Right cardiac atrium (tissue), 5 donors: Measurements from ENCODE around the gene PRSS50. TPM values are rescaled to one million over a fixed set of nuclear protein-coding genes. Genes with fewer than 3 reads are reported as not detected.

ENCODE experiments used
- ATAC-seq, 2 donors: fragments of 200-7000 bp; cut with Tn5 transposase; one replicate each; pipeline versions ENCODE4 v1.8.0 to v1.9.1; 2020; ENCODE audit warnings: moderate library complexity in 2 of 2, mild to moderate bottlenecking in 1 of 2
- DNase-seq, 3 donors: peaks; one replicate each; pipeline ENCODE4 v3.0.0-alpha.2; 2020
- H3K27ac ChIP-seq: one replicate; pipeline ENCODE4 v1.5.1; 2013; ENCODE audit warnings: mild to moderate bottlenecking, low read length, control low read depth, moderate library complexity
- H3K27me3 ChIP-seq: one replicate; pipeline ENCODE4 v1.6.1; 2013; ENCODE audit not compliant: control insufficient read depth, insufficient read depth
- H3K4me1 ChIP-seq: one replicate; pipeline ENCODE4 v1.6.1; 2013; ENCODE audit warnings: low read length; ENCODE audit not compliant: control insufficient read depth, insufficient read depth
- H3K4me3 ChIP-seq: one replicate; pipeline ENCODE4 v1.5.1; 2013; ENCODE audit warnings: low read length, control low read depth
- H3K9me3 ChIP-seq: one replicate; pipeline ENCODE4 v1.6.1; 2013; ENCODE audit warnings: low read length; ENCODE audit not compliant: control insufficient read depth
- WGBS: extraction: QIAGEN DNeasy Blood & Tissue Kit; methylation state at CpG from one replicate; pipeline ENCODE4 v1.1.7; 2013; 5-methylcytosine and 5-hydroxymethylcytosine counted together
- intact Hi-C, 4 donors: fragments of 100-400 bp; cut with DNase I; formaldehyde crosslinking; loops; one replicate each; pipeline versions ENCODE4 v1.11.0 to v1.14.0; 2022 to 2023
- polyA plus RNA-seq: library from polyadenylated mRNA; stranded (reverse); fragments of 200-250 nt; gene quantifications from one replicate; pipeline ENCODE4 v1.2.3, GENCODE V29; 2013
- total RNA-seq, 4 donors: library from RNA; stranded (reverse); fragmentation: NEBNext Ultra II Directional; extraction: Animal tissue kit (Norgen Biotek cat#: 25700); gene quantifications; one replicate each; pipeline ENCODE4 v1.2.1, GENCODE V29; 2021
- donor health status: healthy with polysubstance abuse.
- donor health status: DM: no; HTN: yes; CAD: no.
- donor health status: DM: no; HTN: no; CAD: no.
- donor health status: DM: no; HTN: yes; CAD: no; lungs with severe emphysema.
- donor health status: DM: yes; HTN: yes; CAD: no.

Gene PRSS50
- total and polyA plus RNA-seq, 5 donors = 0.12 to 0.31 (median 0.14) TPM; not detected in 2

DNA sequence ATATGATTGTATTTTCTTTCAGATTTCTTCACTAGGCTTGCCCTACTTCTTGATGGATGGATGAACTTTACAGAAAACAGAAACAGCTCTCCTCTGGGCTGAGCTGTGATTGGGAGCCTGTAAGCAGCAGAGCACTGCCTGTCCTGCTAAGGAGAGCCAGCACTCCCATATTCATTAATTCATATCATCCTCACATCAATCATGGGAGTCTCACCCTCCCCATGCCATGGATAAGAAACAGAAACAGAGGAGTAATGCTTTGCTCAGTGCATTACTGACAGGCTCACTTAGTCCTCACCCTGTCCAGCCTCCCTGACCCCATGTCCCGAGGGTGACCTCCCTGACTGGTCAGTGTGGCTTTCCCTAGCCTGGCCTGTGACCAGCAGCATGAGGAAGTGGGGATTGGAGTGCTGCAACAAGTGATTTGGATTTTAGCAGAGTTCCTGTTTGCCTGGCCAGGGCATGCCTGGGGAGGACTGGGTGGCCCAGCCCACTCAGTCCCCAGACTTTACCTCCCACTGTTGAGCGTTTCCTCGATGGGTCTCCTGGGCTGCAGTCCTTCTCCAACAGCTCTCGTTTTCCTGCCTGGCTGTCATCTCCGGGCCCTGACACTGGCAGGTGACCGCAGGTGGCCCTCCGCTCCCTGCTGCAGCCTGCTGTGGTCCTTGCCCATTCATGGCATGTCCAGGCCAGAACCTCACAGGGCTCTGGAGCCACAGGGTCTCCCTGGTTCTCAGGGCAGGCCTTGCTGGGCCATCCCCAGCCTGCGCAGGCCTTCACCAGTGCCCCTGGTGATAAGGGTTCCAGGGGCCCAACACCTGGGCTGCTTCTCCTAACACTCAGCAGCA, 17.8 kb downstream of the PRSS50 start:
- Histone ChIP-seq H3K9me3 (no peaks in the 10 kb centered on the region), H3K27me3 (no peaks in the 10 kb centered on the region), H3K4me1 (peaks cover 26% of the 10 kb centered on the region), H3K27ac (no peak overlapping the region), H3K4me3 (no peak overlapping the region)
- DNase-seq = peak; percentile 64 to 87 (median 83)
- 69% methylated on average over 8 of the region's 8 CpGs for WGBS
- intact Hi-C loops = loop anchor here (5.0 to 10.0 kb wide), 4 partner anchors 165 to 625 kb away; partner anchors contain the start of gene MYL3 (in 1 of the 4)
- peak; percentile 41 to 42 for ATAC-seq

DNA sequence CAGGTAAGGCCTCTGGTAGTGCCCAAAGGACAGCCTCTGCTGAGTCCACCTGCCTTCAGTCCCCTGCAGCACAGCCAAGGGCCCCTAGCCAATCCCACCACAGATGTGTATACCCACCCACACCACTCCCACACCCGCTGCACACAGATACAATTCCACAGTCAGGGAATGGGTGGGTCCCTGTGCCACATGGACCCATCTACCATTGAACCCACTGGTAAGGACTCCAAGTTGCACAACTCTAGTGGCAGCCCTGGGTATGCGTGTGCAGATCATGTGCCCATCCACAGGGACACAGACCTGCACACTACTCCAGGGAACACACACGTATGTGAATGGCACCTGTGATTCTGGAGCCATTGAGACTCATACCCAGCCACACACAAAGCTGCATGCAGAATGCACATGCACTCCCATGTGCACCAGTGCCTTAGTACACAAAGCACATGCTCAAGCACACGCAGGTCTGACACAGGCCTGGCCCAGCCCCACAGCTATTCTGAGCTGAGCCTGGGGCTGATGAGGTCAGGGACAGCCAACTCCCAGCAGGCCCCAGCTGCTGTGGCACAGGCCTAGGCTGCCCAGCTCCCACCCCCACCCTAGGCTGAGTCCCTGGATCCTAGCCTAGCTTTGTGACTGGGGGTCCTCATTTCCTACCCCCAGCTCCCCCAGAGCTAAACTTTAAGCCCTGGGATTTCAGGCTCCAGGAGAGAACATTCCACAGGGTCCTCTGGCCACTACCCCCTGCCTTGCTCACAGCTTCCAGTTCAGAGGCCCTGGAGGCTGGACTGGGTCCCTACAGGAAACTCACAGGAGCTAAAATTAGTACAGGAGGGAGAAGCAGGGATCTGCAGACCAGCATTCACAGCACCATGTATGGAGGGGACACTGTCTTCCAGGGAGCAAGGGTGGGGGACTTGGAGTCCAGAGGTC, 21.4 kb downstream of the PRSS50 start:
- WGBS = 66% methylated on average over 4 of the region's 4 CpGs
- H3K27ac ChIP-seq = peak overlapping the region; percentile 82
- DNase-seq (peak; percentile 60 to 86 (median 80)), ATAC-seq (peak; percentile 35 to 56)
- no peaks in the 10 kb centered on the region for H3K27me3 ChIP-seq
- H3K9me3 ChIP-seq = no peaks in the 10 kb centered on the region
- no peak overlapping the region for H3K4me3 ChIP-seq
- intact Hi-C loops = no loop called here
- peaks cover 31% of the 10 kb centered on the region for H3K4me1 ChIP-seq

GRCh38 chr3:46695177-46695961, 22.3 kb downstream of the PRSS50 start:
- peak; percentile 73 to 88 (median 86) for DNase-seq
- no peak overlapping the region for H3K4me3 ChIP-seq
- no peaks in the 10 kb centered on the region for H3K27me3 ChIP-seq
- H3K9me3 ChIP-seq = no peaks in the 10 kb centered on the region
- peaks cover 31% of the 10 kb centered on the region for H3K4me1 ChIP-seq
- peak overlapping the region; percentile 82 for H3K27ac ChIP-seq
- intact Hi-C loops = no loop called here
- WGBS = 59% methylated on average over 11 of the region's 11 CpGs
- peak; percentile 44 to 73 for ATAC-seq

DNA sequence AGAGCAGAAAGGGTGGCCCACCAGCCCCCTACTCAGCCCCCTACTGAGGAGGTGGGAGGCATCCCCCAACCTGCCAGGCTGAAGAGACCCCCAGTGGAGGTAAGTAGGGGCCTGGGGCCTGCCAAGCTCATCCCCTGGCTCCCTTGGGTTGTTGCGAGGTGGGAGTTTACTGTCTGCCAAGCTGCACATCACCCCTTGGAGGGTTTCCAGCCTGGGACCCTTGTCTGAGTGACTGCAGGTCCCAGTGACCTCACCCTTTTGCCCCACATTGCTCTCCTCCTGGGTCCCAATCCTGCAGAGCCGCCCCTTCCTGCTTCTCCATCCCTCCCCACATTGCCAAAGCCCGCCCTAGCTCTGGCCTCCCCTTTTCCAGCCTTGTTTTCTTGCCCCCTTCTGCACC, 23.1 kb downstream of the PRSS50 start:
- Histone ChIP-seq H3K4me1 (peaks cover 28% of the 10 kb centered on the region), H3K27me3 (no peaks in the 10 kb centered on the region), H3K27ac (peak overlapping the region; percentile 82), H3K4me3 (no peak overlapping the region), H3K9me3 (no peaks in the 10 kb centered on the region)
- no peak for DNase-seq
- intact Hi-C loops = no loop called here
- no peak for ATAC-seq
- 95% methylated on average over 3 of the region's 3 CpGs for WGBS

- intact Hi-C loops = no loop called here
- no peaks in the 10 kb centered on the region for H3K27me3 ChIP-seq
- DNase-seq (no peak), ATAC-seq (peak; percentile 3 to 4)
- H3K9me3 ChIP-seq = no peaks in the 10 kb centered on the region
- peaks cover 28% of the 10 kb centered on the region for H3K4me1 ChIP-seq
- H3K4me3 ChIP-seq = peak overlapping the region; percentile 57
- WGBS = 26% methylated on average over 30 of the region's 30 CpGs
- peak overlapping the region; percentile 5 for H3K27ac ChIP-seq
Observed at GRCh38 chr3:46693892-46694226, 23.8 kb downstream of the PRSS50 start.

- DNase-seq (peak; percentile 71 to 86 (median 85)), ATAC-seq (peak; percentile 70 to 72)
- Histone ChIP-seq H3K4me3 (peak within 1 kb of the TSS; percentile 57), H3K9me3 (no peaks in the 10 kb centered on the region), H3K4me1 (peaks cover 28% of the 10 kb centered on the region), H3K27ac (peak within 1 kb of the TSS; percentile 82), H3K27me3 (no peaks in the 10 kb centered on the region)
- intact Hi-C loops = no loop called here
- under 1% methylated on average over 71 of the region's 71 CpGs for WGBS
Observed at GRCh38 chr3:46693038-46693891, 24.4 kb downstream of the PRSS50 start, which contains the start of gene ALS2CL. Gene ALS2CL (minus strand): TSS chr3:46693679. CDS start chr3:46689440, 4,239 bp downstream.

- Histone ChIP-seq H3K27ac (peak overlapping the region; percentile 38), H3K4me3 (peak overlapping the region; percentile 57), H3K4me1 (peaks cover 28% of the 10 kb centered on the region), H3K9me3 (no peaks in the 10 kb centered on the region), H3K27me3 (no peaks in the 10 kb centered on the region)
- ATAC-seq (peak in 1 of 2 donors; percentile 0), DNase-seq (no peak)
- intact Hi-C loops = no loop called here
- WGBS = 59% methylated on average over 11 of the region's 11 CpGs
Observed at GRCh38 chr3:46692566-46692990, 25.1 kb downstream of the PRSS50 start.

DNA sequence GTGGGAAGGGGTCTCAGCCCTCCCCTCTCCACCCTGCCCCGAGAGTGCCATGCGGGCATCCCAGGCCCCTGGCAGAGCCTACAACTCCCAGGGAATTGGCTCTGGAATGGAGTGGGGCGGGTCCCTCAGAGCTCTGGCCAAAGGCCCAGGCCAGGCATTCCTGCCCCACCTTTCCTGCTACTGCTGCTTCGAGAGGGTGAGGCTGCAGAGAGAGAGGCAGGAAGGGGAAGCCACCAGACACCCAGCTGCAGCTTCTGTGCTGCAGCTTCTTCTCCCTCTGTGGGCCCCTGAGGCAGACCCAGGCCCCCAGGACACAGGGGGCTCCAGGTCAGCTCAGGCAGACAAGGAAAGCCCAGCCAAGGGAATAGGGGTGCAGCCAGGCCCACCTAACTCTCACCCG, 26.9 kb downstream of the PRSS50 start:
- intact Hi-C loops = no loop called here
- H3K4me1 ChIP-seq = peaks cover 14% of the 10 kb centered on the region
- no peak overlapping the region for H3K4me3 ChIP-seq
- H3K27me3 ChIP-seq = no peaks in the 10 kb centered on the region
- DNase-seq (peak; percentile 68 to 87 (median 84)), ATAC-seq (peak; percentile 49 to 53)
- H3K9me3 ChIP-seq = no peaks in the 10 kb centered on the region
- 48% methylated on average over 5 of the region's 5 CpGs for WGBS
- H3K27ac ChIP-seq = no peak overlapping the region

GRCh38 chr3:46685446-46685845, 32.2 kb downstream of the PRSS50 start:
- H3K27ac ChIP-seq = no peak overlapping the region
- WGBS = 95% methylated on average over 9 of the region's 9 CpGs
- H3K4me3 ChIP-seq = no peak overlapping the region
- peaks cover 2% of the 10 kb centered on the region for H3K4me1 ChIP-seq
- DNase-seq (no peak), ATAC-seq (no peak)
- no peaks in the 10 kb centered on the region for H3K27me3 ChIP-seq
- intact Hi-C loops = no loop called here
- H3K9me3 ChIP-seq = no peaks in the 10 kb centered on the region

GRCh38 chr3:46684891-46685290, 32.8 kb downstream of the PRSS50 start:
- intact Hi-C loops = no loop called here
- no peaks in the 10 kb centered on the region for H3K4me1 ChIP-seq
- H3K9me3 ChIP-seq = no peaks in the 10 kb centered on the region
- no peaks in the 10 kb centered on the region for H3K27me3 ChIP-seq
- DNase-seq (no peak), ATAC-seq (no peak)
- WGBS = 89% methylated on average over 2 of the region's 2 CpGs
- H3K27ac ChIP-seq = no peak overlapping the region
- no peak overlapping the region for H3K4me3 ChIP-seq
